K562 (cell line): Measurements from ENCODE around the gene PSMD13. TPM values are rescaled to one million over a fixed set of nuclear protein-coding genes. Genes with fewer than 3 reads are reported as not detected.
A peak's percentile ranks its signal among the peaks of the same experiment; 100 is the strongest.

Source experiments
- BRF2 ChIP-seq: IDR thresholded peaks from 3 replicates; pipeline ENCODE4 v1.6.1; 2011; ENCODE audit warnings: borderline replicate concordance, mild to moderate bottlenecking; ENCODE audit not compliant: insufficient read length, insufficient read depth
- CREBBP ChIP-seq: IDR thresholded peaks from one replicate; pipeline ENCODE4 v1.6.1; 2012; ENCODE audit warnings: low read depth, mild to moderate bottlenecking, control low read depth, inconsistent platforms, low read length
- EWSR1 ChIP-seq: fragments of 450-650 bp; IDR thresholded peaks from 2 replicates; pipeline ENCODE4 v1.6.1; 2018; ENCODE audit warnings: borderline replicate concordance, mild to moderate bottlenecking, low read depth, moderate library complexity; ENCODE audit not compliant: partially characterized antibody
- FOXP1 ChIP-seq: sonication (generic); formaldehyde crosslinking; IDR thresholded peaks from 2 replicates; pipeline ENCODE4 v1.8.0; 2022; ENCODE audit warnings: mild to moderate bottlenecking, missing genetic modification reagents
- HSF4 ChIP-seq: fragments of 250-450 bp; sonication (Bioruptor Pico); IDR thresholded peaks from 2 replicates; pipeline ENCODE4 v2.1.2; 2022; ENCODE audit warnings: mild to moderate bottlenecking, moderate library complexity, borderline replicate concordance
- PHF8 ChIP-seq: fragments of 200-600 bp; sonication (generic); IDR thresholded peaks from 2 replicates; pipeline ENCODE4 v1.6.1; 2012; ENCODE audit warnings: mixed run types, mild to moderate bottlenecking, inconsistent platforms, low read length, moderate library complexity, borderline replicate concordance
- POLR2H ChIP-seq: IDR thresholded peaks from 2 replicates; pipeline ENCODE4 v1.6.1; 2016; ENCODE audit warnings: missing genetic modification characterization, low read depth, mild to moderate bottlenecking, control low read depth, missing compliant biosample characterization, moderate library complexity
- RERE ChIP-seq: sonication (generic); formaldehyde crosslinking; IDR thresholded peaks from 2 replicates; pipeline ENCODE4 v1.8.0; 2023; ENCODE audit warnings: missing genetic modification reagents, mild to moderate bottlenecking, borderline replicate concordance
- SMARCE1 ChIP-seq: fragments of 450-650 bp; IDR thresholded peaks from 2 replicates; pipeline ENCODE4 v1.7.1; 2016; ENCODE audit warnings: mild to moderate bottlenecking
- UBTF ChIP-seq, 2 experiments: IDR thresholded peaks; 2 replicates each; pipeline ENCODE4 v1.6.1; 2012; ENCODE audit warnings: improper control_type of control experiment in 2 of 2, low read depth in 2 of 2, low read length in 2 of 2, borderline replicate concordance in 1 of 2
- ZNF324 ChIP-seq: fragments of 250-450 bp; sonication (Bioruptor Pico); IDR thresholded peaks from 2 replicates; pipeline ENCODE4 v1.4.0; 2020; ENCODE audit warnings: mild to moderate bottlenecking
- ZNF354B ChIP-seq: fragments of 250-450 bp; sonication (Bioruptor Pico); IDR thresholded peaks from 2 replicates; pipeline ENCODE4 v1.4.0; 2020
- ZNF655 ChIP-seq: fragments of 250-450 bp; sonication (Bioruptor Pico); IDR thresholded peaks from 2 replicates; pipeline ENCODE4 v1.5.0; 2021
- ZNF785 ChIP-seq: fragments of 250-450 bp; sonication (Bioruptor Pico); IDR thresholded peaks from 2 replicates; pipeline ENCODE4 v1.4.0; 2020; ENCODE audit warnings: mild to moderate bottlenecking
- polyA plus RNA-seq, 8 experiments: library from polyadenylated mRNA; depleted of rRNA in 4 of 8; stranded (reverse) in 5 of 8; unstranded in 3 of 8; fragments of >200 nt; fragmentation: Nextera tagmentation in 2 of 8; fragmentation: Illumina TruSeq in 1 of 8; extraction: Ambion mirVana in 2 of 8; extraction: Trizol in 1 of 8; gene quantifications; 2 replicates each; pipeline versions ENCODE4 v1.2.1 to v1.2.3, GENCODE V29; 2011 to 2014; ENCODE audit warnings: inconsistent platforms in 1 of 8, missing spikeins in 1 of 8
- total RNA-seq, 7 experiments: library from RNA; depleted of rRNA in 6 of 7; stranded (reverse); fragments of >200 nt in 6 of 7; fragmentation: Illumina TruSeq in 2 of 7; extraction: Trizol in 2 of 7; gene quantifications; 2 replicates each; pipeline versions ENCODE4 v1.2.1 to v1.2.3, GENCODE V29; 2011 to 2021; ENCODE audit warnings: low replicate concordance in 1 of 7

Gene PSMD13
- total and polyA plus RNA-seq, 9 of the 15 experiments (the other 6 are each of a cell fraction or from before 2014, with no cell fraction given), result 185 to 383 (median 267) TPM

- TF ChIP-seq RERE (CRISPR knock-in tag), result no peak
- no peak for TF ChIP-seq BRF2
- no peak for TF ChIP-seq FOXP1
- TF ChIP-seq POLR2H (tag), result peak; percentile 94
- TF ChIP-seq ZNF785 (CRISPR knock-in tag), result no peak
- TF ChIP-seq PHF8, result peak; percentile 35; the same call in 1 of the 2 replicates
- no peak for TF ChIP-seq HSF4 (CRISPR knock-in tag)
- TF ChIP-seq ZNF324 (CRISPR knock-in tag), result no peak
- TF ChIP-seq SMARCE1, result no peak; the same call in 1 of the 2 replicates
- TF ChIP-seq ZNF655 (CRISPR knock-in tag), result no peak
- TF ChIP-seq ZNF354B (CRISPR knock-in tag), result no peak
- TF ChIP-seq UBTF (IDR thresholded peaks at IDR 0.05; ENCODE audit: borderline replicate concordance in 1 of 2, low read depth in 2 of 2, low read length in 2 of 2), result no peak
- TF ChIP-seq CREBBP, result no peak
- TF ChIP-seq EWSR1, result no peak
These were observed 32.5 kb downstream of the PSMD13 start (continued) for GRCh38 chr11:269146-269890.
